WTC11 (cell line): Measurements from ENCODE around the gene PARM1. TPM values are rescaled to one million over a fixed set of nuclear protein-coding genes. Genes with fewer than 3 reads are reported as not detected.

ENCODE experiments used
- ATAC-seq: fragments of 200-7000 bp; cut with Tn5 transposase; 2 replicates; pipeline ENCODE4 v1.10.0; 2021; ENCODE audit warnings: mild to moderate bottlenecking, moderate library complexity
- CTCF ChIA-PET: fragments of 300-600 bp; sonication (Branson Sonifier 250); formaldehyde crosslinking; loops from one replicate; lab custom pipeline; 2021; ENCODE audit warnings: antibody characterized with exemption; lab: Charles Lee
- POLR2A ChIA-PET: fragments of 350-600 bp; sonication (Branson Sonifier 250); formaldehyde crosslinking; loops from one replicate; lab custom pipeline; 2021; ENCODE audit warnings: antibody characterized with exemption; lab: Charles Lee
- DNase-seq: peaks from one replicate; pipeline ENCODE4 v3.0.0; 2021; ENCODE audit warnings: low spot score
- H3K27ac Mint-ChIP-seq: 2 replicates; pipeline ENCODE4 v1.8.0; 2021; ENCODE audit warnings: mixed read lengths
- H3K27me3 Mint-ChIP-seq: 2 replicates; pipeline ENCODE4 v1.8.0; 2021; ENCODE audit warnings: low read depth, mild to moderate bottlenecking, moderate library complexity, mixed read lengths
- H3K36me3 Mint-ChIP-seq: 2 replicates; pipeline ENCODE4 v1.8.0; 2021; ENCODE audit warnings: mixed read lengths
- H3K4me1 Mint-ChIP-seq: 2 replicates; pipeline ENCODE4 v1.8.0; 2022; ENCODE audit warnings: mixed read lengths
- H3K4me3 Mint-ChIP-seq: 2 replicates; pipeline ENCODE4 v1.8.0; 2021; ENCODE audit warnings: mild to moderate bottlenecking, moderate library complexity, mixed read lengths
- H3K9me3 Mint-ChIP-seq: 2 replicates; pipeline ENCODE4 v1.8.0; 2021; ENCODE audit warnings: mixed read lengths
- ATF1 ChIP-seq: sonication (generic); formaldehyde crosslinking; IDR thresholded peaks from 2 replicates; pipeline ENCODE4 v1.8.1; 2023; ENCODE audit warnings: mild to moderate bottlenecking, moderate library complexity, missing genetic modification reagents
- ATF3 ChIP-seq: sonication (generic); formaldehyde crosslinking; conservative IDR thresholded peaks from 2 replicates; pipeline ENCODE4 v1.8.1; 2022; ENCODE audit warnings: mild to moderate bottlenecking, missing genetic modification reagents
- ELF4 ChIP-seq: sonication (generic); formaldehyde crosslinking; IDR thresholded peaks from 2 replicates; pipeline ENCODE4 v1.8.1; 2022; ENCODE audit warnings: low read depth, mild to moderate bottlenecking, moderate library complexity, missing genetic modification reagents
- ETV6 ChIP-seq: sonication (generic); formaldehyde crosslinking; IDR thresholded peaks from 2 replicates; pipeline ENCODE4 v1.8.1; 2022; ENCODE audit warnings: mild to moderate bottlenecking, missing genetic modification reagents
- FOXJ3 ChIP-seq: sonication (generic); formaldehyde crosslinking; IDR thresholded peaks from 2 replicates; pipeline ENCODE4 v1.9.0; 2021; ENCODE audit warnings: missing genetic modification reagents, mild to moderate bottlenecking, borderline replicate concordance
- FOXP1 ChIP-seq: sonication (generic); formaldehyde crosslinking; IDR thresholded peaks from 2 replicates; pipeline ENCODE4 v1.8.0; 2022; ENCODE audit warnings: missing genetic modification reagents, mild to moderate bottlenecking, moderate library complexity, borderline replicate concordance
- GTF2I ChIP-seq: fragments of 250-450 bp; sonication (Bioruptor Pico); conservative IDR thresholded peaks from 2 replicates; pipeline ENCODE4 v1.4.0; 2021; ENCODE audit warnings: mild to moderate bottlenecking
- HMGA2 ChIP-seq: fragments of 250-450 bp; sonication (Bioruptor Pico); IDR thresholded peaks from 2 replicates; pipeline ENCODE4 v1.4.0; 2021; ENCODE audit warnings: mild to moderate bottlenecking, moderate library complexity
- IRF1 ChIP-seq: sonication (generic); formaldehyde crosslinking; IDR thresholded peaks from 2 replicates; pipeline ENCODE4 v1.8.0; 2023; ENCODE audit warnings: missing genetic modification reagents
- IRF2 ChIP-seq: sonication (generic); formaldehyde crosslinking; IDR thresholded peaks from 2 replicates; pipeline ENCODE4 v1.8.0; 2022; ENCODE audit warnings: low read depth, missing genetic modification reagents, borderline replicate concordance
- JUN ChIP-seq: sonication (generic); formaldehyde crosslinking; IDR thresholded peaks from 2 replicates; pipeline ENCODE4 v1.8.0; 2023; ENCODE audit warnings: mild to moderate bottlenecking, missing genetic modification reagents
- MAX ChIP-seq: sonication (generic); formaldehyde crosslinking; IDR thresholded peaks from 2 replicates; pipeline ENCODE4 v1.8.0; 2022; ENCODE audit warnings: mild to moderate bottlenecking, missing genetic modification reagents
- MXD4 ChIP-seq: fragments of 250-450 bp; sonication (Bioruptor Pico); IDR thresholded peaks from 2 replicates; pipeline ENCODE4 v1.8.0; 2021; ENCODE audit warnings: mild to moderate bottlenecking, moderate library complexity, borderline replicate concordance
- NR3C1 ChIP-seq: sonication (generic); formaldehyde crosslinking; conservative IDR thresholded peaks from 2 replicates; pipeline ENCODE4 v1.8.1; 2023; ENCODE audit warnings: low read depth, mild to moderate bottlenecking, missing genetic modification reagents
- RORB ChIP-seq: fragments of 250-450 bp; sonication (Bioruptor Pico); IDR thresholded peaks from 2 replicates; pipeline ENCODE4 v1.9.0; 2021; ENCODE audit warnings: mild to moderate bottlenecking
- SP1 ChIP-seq: sonication (generic); formaldehyde crosslinking; conservative IDR thresholded peaks from 2 replicates; pipeline ENCODE4 v1.8.1; 2022; ENCODE audit warnings: missing genetic modification reagents
- TEAD1 ChIP-seq: sonication (generic); formaldehyde crosslinking; IDR thresholded peaks from 2 replicates; pipeline ENCODE4 v1.8.0; 2022; ENCODE audit warnings: mild to moderate bottlenecking, missing genetic modification reagents
- USF2 ChIP-seq: sonication (generic); formaldehyde crosslinking; IDR thresholded peaks from 2 replicates; pipeline ENCODE4 v1.8.1; 2023; ENCODE audit warnings: mild to moderate bottlenecking, missing genetic modification reagents, moderate library complexity
- ZNF121 ChIP-seq: sonication (generic); formaldehyde crosslinking; IDR thresholded peaks from 2 replicates; pipeline ENCODE4 v1.8.0; 2023; ENCODE audit warnings: missing genetic modification reagents
- total RNA-seq: library from RNA; stranded (reverse); gene quantifications from 3 replicates; pipeline ENCODE4 v1.2.3, GENCODE V29; 2021
- TF ChIP-seq, protein P1 (sequence below): fragments of 250-450 bp; sonication (Bioruptor Pico); conservative IDR thresholded peaks from 2 replicates; pipeline ENCODE4 v1.9.0; 2021; ENCODE audit warnings: mild to moderate bottlenecking
- TF ChIP-seq, protein P2 (sequence below): sonication (generic); formaldehyde crosslinking; IDR thresholded peaks from 2 replicates; pipeline ENCODE4 v1.8.1; 2023; ENCODE audit warnings: mild to moderate bottlenecking, missing genetic modification reagents, borderline replicate concordance
- TF ChIP-seq, protein P3 (sequence below): sonication (generic); formaldehyde crosslinking; IDR thresholded peaks from 2 replicates; pipeline ENCODE4 v1.8.1; 2022; ENCODE audit warnings: missing genetic modification reagents, borderline replicate concordance
- TF ChIP-seq, protein P4 (sequence below): sonication (generic); formaldehyde crosslinking; IDR thresholded peaks from 2 replicates; pipeline ENCODE4 v1.8.0; 2022; ENCODE audit warnings: missing genetic modification reagents

Gene PARM1
- total RNA-seq, 1 experiment from 2014 or later, result 6.3 TPM

GRCh38 chr4:75080888-75081287 lies 148.0 kb downstream of the PARM1 start:
- DNase-seq (no peak), ATAC-seq (no peak)
- ChIA-PET CTCF (no interaction called here), POLR2A (no interaction called here)
- Mint-ChIP-seq H3K36me3 (peaks cover 6% of the 10 kb centered on the region; the same call in 1 of the 2 replicates), H3K9me3 (peaks cover 21% of the 10 kb centered on the region), H3K4me1 (no peaks in the 10 kb centered on the region), H3K27ac (no peak overlapping the region), H3K27me3 (no peaks in the 10 kb centered on the region; the same call in 1 of the 2 replicates)
- TF ChIP-seq RORB (CRISPR knock-in tag) (no peak), FOXJ3 (CRISPR knock-in tag) (no peak), IRF2 (no peak), ATF3 (CRISPR knock-in tag) (no peak), ETV6 (CRISPR knock-in tag) (no peak), NR3C1 (CRISPR knock-in tag) (no peak), SP1 (no peak), ATF1 (CRISPR knock-in tag) (no peak), FOXP1 (CRISPR knock-in tag) (no peak), ZNF121 (CRISPR knock-in tag) (no peak)
- TF ChIP-seq, protein P1, sequence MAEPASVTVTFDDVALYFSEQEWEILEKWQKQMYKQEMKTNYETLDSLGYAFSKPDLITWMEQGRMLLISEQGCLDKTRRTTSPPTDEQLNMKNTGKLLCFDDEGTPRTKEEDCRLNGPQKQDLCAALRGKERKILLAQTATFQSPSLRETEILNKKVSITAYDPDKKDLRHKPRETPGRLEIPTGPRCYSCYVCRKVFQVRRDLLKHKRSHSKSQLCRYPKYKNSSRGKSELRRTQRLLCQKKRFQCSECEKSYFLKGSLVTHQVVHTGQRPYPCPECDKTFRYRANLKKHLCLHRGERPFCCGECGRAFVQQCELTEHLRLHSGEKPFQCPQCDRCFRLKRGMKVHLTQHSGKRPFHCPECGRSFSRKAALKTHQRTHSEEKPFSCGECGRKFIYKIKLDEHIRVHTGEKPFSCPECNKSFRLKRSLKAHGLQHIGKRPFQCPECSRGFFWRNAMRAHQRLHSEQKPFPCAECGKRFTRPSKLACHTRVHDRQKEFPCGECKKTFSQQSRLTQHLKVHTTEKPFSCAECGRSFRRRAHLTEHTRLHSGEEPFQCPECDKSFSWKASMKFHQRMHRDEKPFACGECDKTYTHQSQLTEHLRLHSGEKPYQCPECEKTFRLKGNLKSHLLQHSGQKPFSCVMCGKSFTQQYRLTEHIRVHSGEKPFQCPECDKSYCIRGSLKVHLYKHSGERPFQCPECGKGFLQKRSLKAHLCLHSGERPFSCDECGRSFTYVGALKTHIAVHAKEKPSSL (CRISPR knock-in tag), result no peak
- TF ChIP-seq, all 79 proteins: peak for 0
- no peak overlapping the region for H3K4me3 Mint-ChIP-seq

DNA sequence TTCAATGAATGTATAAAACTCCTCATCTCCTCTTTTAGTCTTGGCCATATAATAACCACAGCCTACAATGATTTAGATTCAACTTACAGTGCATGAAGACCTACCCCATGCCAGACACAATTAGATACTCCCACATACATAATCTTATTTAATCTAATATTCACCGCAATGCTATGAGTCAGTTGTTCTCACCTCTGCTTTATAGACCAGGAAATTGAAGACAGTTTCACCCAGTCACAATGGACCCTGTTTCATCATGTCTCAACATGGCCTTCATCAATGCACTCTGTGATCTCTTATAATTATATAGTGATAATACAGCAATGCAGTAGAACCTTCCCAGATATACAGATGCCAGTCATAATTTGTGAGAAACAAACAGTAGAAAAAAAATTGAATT lies 148.6 kb downstream of the PARM1 start:
- Mint-ChIP-seq H3K27me3 (no peaks in the 10 kb centered on the region), H3K4me1 (no peaks in the 10 kb centered on the region), H3K9me3 (peaks cover 26% of the 10 kb centered on the region), H3K36me3 (peaks cover 6% of the 10 kb centered on the region; the same call in 1 of the 2 replicates), H3K4me3 (no peak overlapping the region), H3K27ac (no peak overlapping the region)
- no peak for ATAC-seq
- ChIA-PET CTCF (no interaction called here), POLR2A (no interaction called here)
- no peak for DNase-seq
- TF ChIP-seq MXD4 (CRISPR knock-in tag) (no peak), ATF1 (CRISPR knock-in tag) (no peak), ELF4 (CRISPR knock-in tag) (no peak), IRF1 (CRISPR knock-in tag) (no peak), HMGA2 (CRISPR knock-in tag) (no peak), ETV6 (CRISPR knock-in tag) (no peak), JUN (CRISPR knock-in tag) (no peak), USF2 (CRISPR knock-in tag) (no peak), GTF2I (no peak), TEAD1 (no peak), MAX (CRISPR knock-in tag) (no peak)
- TF ChIP-seq, protein P2, sequence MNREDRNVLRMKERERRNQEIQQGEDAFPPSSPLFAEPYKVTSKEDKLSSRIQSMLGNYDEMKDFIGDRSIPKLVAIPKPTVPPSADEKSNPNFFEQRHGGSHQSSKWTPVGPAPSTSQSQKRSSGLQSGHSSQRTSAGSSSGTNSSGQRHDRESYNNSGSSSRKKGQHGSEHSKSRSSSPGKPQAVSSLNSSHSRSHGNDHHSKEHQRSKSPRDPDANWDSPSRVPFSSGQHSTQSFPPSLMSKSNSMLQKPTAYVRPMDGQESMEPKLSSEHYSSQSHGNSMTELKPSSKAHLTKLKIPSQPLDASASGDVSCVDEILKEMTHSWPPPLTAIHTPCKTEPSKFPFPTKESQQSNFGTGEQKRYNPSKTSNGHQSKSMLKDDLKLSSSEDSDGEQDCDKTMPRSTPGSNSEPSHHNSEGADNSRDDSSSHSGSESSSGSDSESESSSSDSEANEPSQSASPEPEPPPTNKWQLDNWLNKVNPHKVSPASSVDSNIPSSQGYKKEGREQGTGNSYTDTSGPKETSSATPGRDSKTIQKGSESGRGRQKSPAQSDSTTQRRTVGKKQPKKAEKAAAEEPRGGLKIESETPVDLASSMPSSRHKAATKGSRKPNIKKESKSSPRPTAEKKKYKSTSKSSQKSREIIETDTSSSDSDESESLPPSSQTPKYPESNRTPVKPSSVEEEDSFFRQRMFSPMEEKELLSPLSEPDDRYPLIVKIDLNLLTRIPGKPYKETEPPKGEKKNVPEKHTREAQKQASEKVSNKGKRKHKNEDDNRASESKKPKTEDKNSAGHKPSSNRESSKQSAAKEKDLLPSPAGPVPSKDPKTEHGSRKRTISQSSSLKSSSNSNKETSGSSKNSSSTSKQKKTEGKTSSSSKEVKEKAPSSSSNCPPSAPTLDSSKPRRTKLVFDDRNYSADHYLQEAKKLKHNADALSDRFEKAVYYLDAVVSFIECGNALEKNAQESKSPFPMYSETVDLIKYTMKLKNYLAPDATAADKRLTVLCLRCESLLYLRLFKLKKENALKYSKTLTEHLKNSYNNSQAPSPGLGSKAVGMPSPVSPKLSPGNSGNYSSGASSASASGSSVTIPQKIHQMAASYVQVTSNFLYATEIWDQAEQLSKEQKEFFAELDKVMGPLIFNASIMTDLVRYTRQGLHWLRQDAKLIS (CRISPR knock-in tag), result no peak
- TF ChIP-seq, protein P3, sequence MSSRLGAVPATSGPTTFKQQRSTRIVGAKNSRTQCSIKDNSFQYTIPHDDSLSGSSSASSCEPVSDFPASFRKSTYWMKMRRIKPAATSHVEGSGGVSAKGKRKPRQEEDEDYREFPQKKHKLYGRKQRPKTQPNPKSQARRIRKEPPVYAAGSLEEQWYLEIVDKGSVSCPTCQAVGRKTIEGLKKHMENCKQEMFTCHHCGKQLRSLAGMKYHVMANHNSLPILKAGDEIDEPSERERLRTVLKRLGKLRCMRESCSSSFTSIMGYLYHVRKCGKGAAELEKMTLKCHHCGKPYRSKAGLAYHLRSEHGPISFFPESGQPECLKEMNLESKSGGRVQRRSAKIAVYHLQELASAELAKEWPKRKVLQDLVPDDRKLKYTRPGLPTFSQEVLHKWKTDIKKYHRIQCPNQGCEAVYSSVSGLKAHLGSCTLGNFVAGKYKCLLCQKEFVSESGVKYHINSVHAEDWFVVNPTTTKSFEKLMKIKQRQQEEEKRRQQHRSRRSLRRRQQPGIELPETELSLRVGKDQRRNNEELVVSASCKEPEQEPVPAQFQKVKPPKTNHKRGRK, result no peak
- TF ChIP-seq, protein P4, sequence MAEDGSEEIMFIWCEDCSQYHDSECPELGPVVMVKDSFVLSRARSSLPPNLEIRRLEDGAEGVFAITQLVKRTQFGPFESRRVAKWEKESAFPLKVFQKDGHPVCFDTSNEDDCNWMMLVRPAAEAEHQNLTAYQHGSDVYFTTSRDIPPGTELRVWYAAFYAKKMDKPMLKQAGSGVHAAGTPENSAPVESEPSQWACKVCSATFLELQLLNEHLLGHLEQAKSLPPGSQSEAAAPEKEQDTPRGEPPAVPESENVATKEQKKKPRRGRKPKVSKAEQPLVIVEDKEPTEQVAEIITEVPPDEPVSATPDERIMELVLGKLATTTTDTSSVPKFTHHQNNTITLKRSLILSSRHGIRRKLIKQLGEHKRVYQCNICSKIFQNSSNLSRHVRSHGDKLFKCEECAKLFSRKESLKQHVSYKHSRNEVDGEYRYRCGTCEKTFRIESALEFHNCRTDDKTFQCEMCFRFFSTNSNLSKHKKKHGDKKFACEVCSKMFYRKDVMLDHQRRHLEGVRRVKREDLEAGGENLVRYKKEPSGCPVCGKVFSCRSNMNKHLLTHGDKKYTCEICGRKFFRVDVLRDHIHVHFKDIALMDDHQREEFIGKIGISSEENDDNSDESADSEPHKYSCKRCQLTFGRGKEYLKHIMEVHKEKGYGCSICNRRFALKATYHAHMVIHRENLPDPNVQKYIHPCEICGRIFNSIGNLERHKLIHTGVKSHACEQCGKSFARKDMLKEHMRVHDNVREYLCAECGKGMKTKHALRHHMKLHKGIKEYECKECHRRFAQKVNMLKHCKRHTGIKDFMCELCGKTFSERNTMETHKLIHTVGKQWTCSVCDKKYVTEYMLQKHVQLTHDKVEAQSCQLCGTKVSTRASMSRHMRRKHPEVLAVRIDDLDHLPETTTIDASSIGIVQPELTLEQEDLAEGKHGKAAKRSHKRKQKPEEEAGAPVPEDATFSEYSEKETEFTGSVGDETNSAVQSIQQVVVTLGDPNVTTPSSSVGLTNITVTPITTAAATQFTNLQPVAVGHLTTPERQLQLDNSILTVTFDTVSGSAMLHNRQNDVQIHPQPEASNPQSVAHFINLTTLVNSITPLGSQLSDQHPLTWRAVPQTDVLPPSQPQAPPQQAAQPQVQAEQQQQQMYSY (CRISPR knock-in tag), result no peak
